Activated CD4-positive, CD25-positive, alpha-beta regulatory T cell (primary cell): ENCODE data around the gene FNDC3B.
"Not testable (repeated sequence)": the region's sequence is repeated elsewhere in the genome, so short reads cannot be mapped to it uniquely, and the experiment has no call there.

ENCODE experiments used
- DNase-seq, 4 experiments: peaks; one replicate each; lab custom pipeline; 2025; lab: John Stamatoyannopoulos, UW

Gene FNDC3B

GRCh38 chr3:172236771-172237742 lies 197.7 kb downstream of the FNDC3B start:
- no peak for DNase-seq

GRCh38 chr3:172238188-172238587 lies 198.8 kb downstream of the FNDC3B start:
- DNase-seq = no peak

- DNase-seq = no peak
These were observed 199.9 kb downstream of the FNDC3B start for GRCh38 chr3:172239218-172239790.

GRCh38 chr3:172241405-172241804 lies 202.0 kb downstream of the FNDC3B start:
- no peak for DNase-seq

- not testable (repeated sequence) for DNase-seq
These were observed 203.1 kb downstream of the FNDC3B start for GRCh38 chr3:172242471-172242870.

- DNase-seq = not testable (repeated sequence)
These were observed 204.0 kb downstream of the FNDC3B start for GRCh38 chr3:172243376-172243775.

- DNase-seq = no peak
These were observed 204.6 kb downstream of the FNDC3B start for GRCh38 chr3:172244011-172244410.

GRCh38 chr3:172245241-172245640 lies 205.9 kb downstream of the FNDC3B start:
- DNase-seq = no peak

- DNase-seq = no peak
These were observed 206.9 kb downstream of the FNDC3B start for GRCh38 chr3:172246107-172246844.

GRCh38 chr3:172247525-172248274 lies 208.3 kb downstream of the FNDC3B start:
- DNase-seq = no peak

GRCh38 chr3:172249039-172249438 lies 209.7 kb downstream of the FNDC3B start:
- no peak for DNase-seq

GRCh38 chr3:172251211-172251610 lies 211.8 kb downstream of the FNDC3B start:
- no peak for DNase-seq

- no peak for DNase-seq
These were observed 213.8 kb downstream of the FNDC3B start for GRCh38 chr3:172253200-172253599.

GRCh38 chr3:172254542-172254941 lies 215.2 kb downstream of the FNDC3B start:
- DNase-seq = no peak

GRCh38 chr3:172255321-172255720 lies 215.9 kb downstream of the FNDC3B start:
- not testable (repeated sequence) for DNase-seq

- no peak for DNase-seq
These were observed 216.8 kb downstream of the FNDC3B start for GRCh38 chr3:172256101-172256734.

- DNase-seq = no peak
These were observed 218.4 kb downstream of the FNDC3B start for GRCh38 chr3:172257648-172258400.

- DNase-seq = no peak
These were observed 219.2 kb downstream of the FNDC3B start for GRCh38 chr3:172258624-172259023.

GRCh38 chr3:172259111-172259541 lies 219.7 kb downstream of the FNDC3B start:
- no peak for DNase-seq

- no peak for DNase-seq
These were observed 220.4 kb downstream of the FNDC3B start for GRCh38 chr3:172259726-172260248.
